NCI-H2227 treated with DMSO at 0.1 percent for 48 hours (cell line): ENCODE measurements around the gene OR4F29.
"Not testable (repeated sequence)": the region's sequence is repeated elsewhere in the genome, so short reads cannot be mapped to it uniquely, and the experiment has no call there.

ENCODE experiments used
- DNase-seq: peaks from one replicate; lab custom pipeline; 2025; lab: John Stamatoyannopoulos, UW

The OR4F29 gene

GRCh38 chr1:451578-451977, at the start of gene OR4F29:
OR4F29 (minus strand) TSS chr1:451678; CDS start chr1:451678, 0 bp downstream.
- DNase-seq: not testable (repeated sequence)
